ENCODE data around the gene EP300. TPM values are rescaled to one million over a fixed set of nuclear protein-coding genes. Genes with fewer than 3 reads are reported as not detected.

The EP300 gene
- polyA plus RNA-seq, 3 donors, result 5.7 to 81.6 (median 16.8) TPM

DNA sequence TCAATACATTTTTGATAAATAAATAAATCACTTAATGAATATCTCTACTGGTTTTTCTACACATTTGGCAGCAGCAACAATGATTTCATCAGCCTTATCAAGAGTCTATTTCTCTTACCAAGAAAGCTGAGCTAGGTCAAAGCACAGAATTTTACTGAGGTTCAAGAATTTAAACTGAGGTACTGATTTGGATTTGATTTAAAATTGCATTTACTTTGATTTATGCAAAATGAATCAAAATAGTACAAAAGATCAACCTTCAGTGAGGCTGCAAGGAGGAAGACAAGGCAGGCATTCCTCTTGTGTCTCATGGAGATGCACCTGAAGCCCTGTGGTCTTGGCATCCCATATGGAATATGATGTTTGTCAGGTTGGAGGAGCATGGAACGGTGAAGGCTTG is 15.5 kb upstream of the EP300 start:
- no CpG with 5 or more reads among the region's 1 CpG for WGBS (ENCODE audit: insufficient coverage)
- TF ChIP-seq CTCF (IDR thresholded peaks at IDR 0.05), result no peak
- no peaks in the 10 kb centered on the region for H3K27me3 ChIP-seq (ENCODE audit: control insufficient read depth in 2 of 2, insufficient read depth in 2 of 2, low read length in 2 of 2)
- Mint-ChIP-seq H3K4me1 (peaks cover 4% of the 10 kb centered on the region), H3K27ac (peak overlapping the region in 1 of 7 donors; percentile 31), H3K27me3 (ENCODE audit: low read depth in 3 of 3) (no peaks in the 10 kb centered on the region), H3K9me3 (peaks cover 0 to 3% (median 0%) of the 10 kb centered on the region in 7 donors), H3K36me3 (no peaks in the 10 kb centered on the region), H3K4me3 (no peak overlapping the region)
- intact Hi-C loops (cut with micrococcal nuclease), result no loop called here
- H3K9ac ChIP-seq (ENCODE audit: insufficient read depth, low read length, poor library complexity, severe bottlenecking), result no peak overlapping the region
- H3K79me2 ChIP-seq (ENCODE audit: insufficient read depth, low read length), result no peaks in the 10 kb centered on the region
- H3K4me1 ChIP-seq (ENCODE audit: control insufficient read depth in 1 of 2, insufficient read depth in 2 of 2, low read length in 2 of 2), result no peaks in the 10 kb centered on the region
- H3K9me3 ChIP-seq (replicated peaks in 1 of 2; ENCODE audit: control insufficient read depth in 1 of 2, insufficient read depth in 1 of 2, low read length in 2 of 2), result no peaks in the 10 kb centered on the region
- no peak overlapping the region for H3K4me3 ChIP-seq (replicated peaks in 1 of 3; ENCODE audit: low read depth in 2 of 3, low read length in 3 of 3)
- DNase-seq, result no peak
- no peaks in the 10 kb centered on the region for H4K20me1 ChIP-seq (ENCODE audit: insufficient read depth, low read length)
- no peaks in the 10 kb centered on the region for H3K36me3 ChIP-seq (replicated peaks in 1 of 2; ENCODE audit: control insufficient read depth in 1 of 2, insufficient read depth in 2 of 2, low read length in 2 of 2)
- H3K27ac ChIP-seq (ENCODE audit: low read depth in 1 of 2, low read length in 2 of 2), result no peak overlapping the region
- H3K4me2 ChIP-seq (replicated peaks; ENCODE audit: extremely low read depth, low read length, poor library complexity, severe bottlenecking), result no peak overlapping the region
- no peak overlapping the region for H2AFZ ChIP-seq (ENCODE audit: insufficient read depth, low read depth, low read length, poor library complexity, severe bottlenecking)

DNA sequence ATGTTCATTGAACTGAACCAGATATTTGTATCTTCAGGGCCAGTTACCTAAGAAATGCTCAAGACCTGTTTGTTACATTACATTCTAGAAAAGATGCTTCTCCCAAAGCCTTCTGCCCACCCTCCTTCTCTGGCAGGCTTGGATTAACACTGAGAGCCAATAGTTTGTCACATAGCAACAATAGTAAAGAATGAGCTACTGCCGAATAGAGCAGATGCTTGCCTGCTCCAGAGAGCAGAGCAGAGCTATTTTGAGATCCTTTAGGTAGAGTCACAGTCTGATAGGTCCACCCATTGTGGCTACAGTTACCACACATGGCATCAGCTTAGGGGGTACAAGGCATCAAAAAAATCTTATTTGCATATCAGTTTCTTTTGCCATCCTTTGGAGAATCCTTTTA is 13.5 kb upstream of the EP300 start:
- WGBS (ENCODE audit: insufficient coverage), result 100% methylated on average over 1 of the region's 1 CpG
- no peaks in the 10 kb centered on the region for H3K9me3 ChIP-seq (replicated peaks in 1 of 2; ENCODE audit: control insufficient read depth in 1 of 2, insufficient read depth in 1 of 2, low read length in 2 of 2)
- no peak overlapping the region for H3K9ac ChIP-seq (ENCODE audit: insufficient read depth, low read length, poor library complexity, severe bottlenecking)
- H4K20me1 ChIP-seq (ENCODE audit: insufficient read depth, low read length), result no peaks in the 10 kb centered on the region
- H3K79me2 ChIP-seq (ENCODE audit: insufficient read depth, low read length), result no peaks in the 10 kb centered on the region
- H2AFZ ChIP-seq (ENCODE audit: insufficient read depth, low read depth, low read length, poor library complexity, severe bottlenecking), result no peak overlapping the region
- no peak for TF ChIP-seq CTCF (IDR thresholded peaks at IDR 0.05)
- Mint-ChIP-seq H3K4me1 (peaks cover 4% of the 10 kb centered on the region), H3K36me3 (no peaks in the 10 kb centered on the region), H3K27ac (no peak overlapping the region), H3K4me3 (no peak overlapping the region), H3K9me3 (peaks cover 0 to 3% (median 0%) of the 10 kb centered on the region in 7 donors), H3K27me3 (ENCODE audit: low read depth in 3 of 3) (no peaks in the 10 kb centered on the region)
- no peaks in the 10 kb centered on the region for H3K36me3 ChIP-seq (replicated peaks in 1 of 2; ENCODE audit: control insufficient read depth in 1 of 2, insufficient read depth in 2 of 2, low read length in 2 of 2)
- no peak overlapping the region for H3K27ac ChIP-seq (ENCODE audit: low read depth in 1 of 2, low read length in 2 of 2)
- intact Hi-C loops (cut with micrococcal nuclease), result no loop called here
- H3K4me3 ChIP-seq (replicated peaks in 1 of 3; ENCODE audit: low read depth in 2 of 3, low read length in 3 of 3), result no peak overlapping the region
- no peak overlapping the region for H3K4me2 ChIP-seq (replicated peaks; ENCODE audit: extremely low read depth, low read length, poor library complexity, severe bottlenecking)
- DNase-seq, result no peak
- H3K27me3 ChIP-seq (ENCODE audit: control insufficient read depth in 2 of 2, insufficient read depth in 2 of 2, low read length in 2 of 2), result no peaks in the 10 kb centered on the region
- H3K4me1 ChIP-seq (ENCODE audit: control insufficient read depth in 1 of 2, insufficient read depth in 2 of 2, low read length in 2 of 2), result no peaks in the 10 kb centered on the region
